Right lung (tissue), 5 donors: ENCODE results near the gene LDHB. TPM values are rescaled to one million over a fixed set of nuclear protein-coding genes. Genes with fewer than 3 reads are reported as not detected.
"Not testable (repeated sequence)": the region's sequence is repeated elsewhere in the genome, so short reads cannot be mapped to it uniquely, and the experiment has no call there.

ENCODE experiments used
- DNase-seq, 2 donors: peaks; one replicate each; pipeline ENCODE4 v3.0.0-alpha.2; 2013
- polyA plus RNA-seq, 5 donors: library from polyadenylated mRNA; unstranded; fragments of 120-200 nt; gene quantifications; one replicate each; pipeline versions ENCODE4 v1.2.1 to v1.2.3, GENCODE V29; 2013; ENCODE audit warnings: inconsistent platforms in 1 of 5, low replicate concordance in 1 of 5; ENCODE audit not compliant: insufficient read length in 5 of 5, insufficient read depth in 1 of 5

The LDHB gene
- polyA plus RNA-seq, 5 donors = 867 to 1,022 (median 927) TPM

- no peak for DNase-seq
These were observed 14.5 kb upstream of the LDHB start for GRCh38 chr12:21672146-21672545.

GRCh38 chr12:21666722-21667121 lies 9.1 kb upstream of the LDHB start:
- no peak for DNase-seq

GRCh38 chr12:21665816-21666215 lies 8.2 kb upstream of the LDHB start:
- no peak for DNase-seq

- no peak for DNase-seq
These were observed 4.6 kb upstream of the LDHB start for GRCh38 chr12:21662122-21662792.

GRCh38 chr12:21661396-21662093 lies 3.9 kb upstream of the LDHB start:
- DNase-seq = not testable (repeated sequence)

GRCh38 chr12:21659383-21659782 lies 1.7 kb upstream of the LDHB start:
- no peak for DNase-seq

GRCh38 chr12:21656905-21657325 lies 727 bp downstream of the LDHB start:
- peak; percentile 50 to 53 for DNase-seq

- no peak for DNase-seq
These were observed 2.1 kb downstream of the LDHB start for GRCh38 chr12:21655591-21655990.

GRCh38 chr12:21651821-21652220 lies 5.8 kb downstream of the LDHB start:
- DNase-seq = no peak

- no peak for DNase-seq
These were observed 6.6 kb downstream of the LDHB start for GRCh38 chr12:21650997-21651396.

GRCh38 chr12:21649034-21649433 lies 8.6 kb downstream of the LDHB start:
- DNase-seq = no peak

GRCh38 chr12:21648378-21648777 lies 9.3 kb downstream of the LDHB start:
- DNase-seq = no peak

GRCh38 chr12:21647179-21647578 lies 10.5 kb downstream of the LDHB start:
- no peak for DNase-seq

GRCh38 chr12:21645041-21645500 lies 12.6 kb downstream of the LDHB start:
- DNase-seq = not testable (repeated sequence)

- no peak for DNase-seq
These were observed 13.1 kb downstream of the LDHB start for GRCh38 chr12:21644516-21644915.

GRCh38 chr12:21643758-21644157 lies 13.9 kb downstream of the LDHB start:
- no peak for DNase-seq

- peak; percentile 17 to 20 for DNase-seq
These were observed 14.8 kb downstream of the LDHB start for GRCh38 chr12:21642707-21643389.

GRCh38 chr12:21638054-21638891 lies 19.4 kb downstream of the LDHB start:
- DNase-seq = no peak

GRCh38 chr12:21634245-21634644 lies 23.4 kb downstream of the LDHB start:
- no peak for DNase-seq

- DNase-seq = no peak
These were observed 26.3 kb downstream of the LDHB start for GRCh38 chr12:21631367-21631766.

GRCh38 chr12:21627924-21628323 lies 29.7 kb downstream of the LDHB start:
- DNase-seq = no peak

- no peak for DNase-seq
These were observed 39.1 kb downstream of the LDHB start for GRCh38 chr12:21618566-21618965.
